GM12891 (cell line): Measurements from ENCODE around the gene NSL1. TPM values are rescaled to one million over a fixed set of nuclear protein-coding genes. Genes with fewer than 3 reads are reported as not detected.
A peak's percentile ranks its signal among the peaks of the same experiment; 100 is the strongest.
"Not testable (repeated sequence)": the region's sequence is repeated elsewhere in the genome, so short reads cannot be mapped to it uniquely, and the experiment has no call there.

ENCODE experiments used
- DNase-seq: peaks from one replicate; pipeline ENCODE4 v3.0.0; 2011; ENCODE audit warnings: low spot score; ENCODE audit not compliant: insufficient read length
- FAIRE-seq: peaks from 2 replicates; lab custom pipeline; 2011; peaks lifted over from hg19 to GRCh38; lab: Jason Lieb, UNC
- PAX5 ChIP-seq: IDR thresholded peaks from 2 replicates; pipeline ENCODE4 v1.6.1; 2011; ENCODE audit warnings: low read length, moderate library complexity, mild to moderate bottlenecking; ENCODE audit not compliant: insufficient read depth, severe bottlenecking
- POLR2A ChIP-seq: IDR thresholded peaks from 2 replicates; pipeline ENCODE4 v1.6.1; 2011; ENCODE audit warnings: low read depth, low read length, control low read depth
- POLR2AphosphoS5 ChIP-seq: IDR thresholded peaks from 2 replicates; pipeline ENCODE4 v1.6.1; 2011; ENCODE audit warnings: low read depth, low read length, control low read depth
- POU2F2 ChIP-seq: IDR thresholded peaks from 2 replicates; pipeline ENCODE4 v1.6.1; 2011; ENCODE audit warnings: low read depth, mild to moderate bottlenecking, control low read depth, low read length, moderate library complexity
- SPI1 ChIP-seq: IDR thresholded peaks from 2 replicates; pipeline ENCODE4 v1.6.1; 2011; ENCODE audit warnings: low read depth, low read length, control low read depth
- TAF1 ChIP-seq: IDR thresholded peaks from 2 replicates; pipeline ENCODE4 v1.6.1; 2011; ENCODE audit warnings: low read depth, low read length, control low read depth
- polyA plus RNA-seq: library from polyadenylated mRNA; unstranded; fragments of >200 nt; gene quantifications from one replicate; pipeline ENCODE4 v1.2.1, GENCODE V29; 2012; ENCODE audit warnings: low read depth, missing spikeins, inconsistent platforms; ENCODE audit not compliant: missing spikeins

Gene NSL1, protein sequence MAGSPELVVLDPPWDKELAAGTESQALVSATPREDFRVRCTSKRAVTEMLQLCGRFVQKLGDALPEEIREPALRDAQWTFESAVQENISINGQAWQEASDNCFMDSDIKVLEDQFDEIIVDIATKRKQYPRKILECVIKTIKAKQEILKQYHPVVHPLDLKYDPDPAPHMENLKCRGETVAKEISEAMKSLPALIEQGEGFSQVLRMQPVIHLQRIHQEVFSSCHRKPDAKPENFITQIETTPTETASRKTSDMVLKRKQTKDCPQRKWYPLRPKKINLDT
- 20.4 TPM for polyA plus RNA-seq

- TF ChIP-seq POLR2AphosphoS5 (peak; percentile 80), PAX5 (peak; percentile 55), TAF1 (peak; percentile 98), POU2F2 (peak; percentile 80), POLR2A (peak; percentile 89), SPI1 (no peak)
- peak; percentile 93 for FAIRE-seq
- DNase-seq, result peak; percentile 47
Observed at GRCh38 chr1:212791676-212792395, at the start of gene NSL1, which contains the start of gene TATDN3. Gene NSL1 (minus strand): TSS chr1:212791777. CDS start chr1:212791763, 14 bp downstream. Gene TATDN3 (plus strand): TSS chr1:212791894. CDS start chr1:212791922, 28 bp downstream.

DNA sequence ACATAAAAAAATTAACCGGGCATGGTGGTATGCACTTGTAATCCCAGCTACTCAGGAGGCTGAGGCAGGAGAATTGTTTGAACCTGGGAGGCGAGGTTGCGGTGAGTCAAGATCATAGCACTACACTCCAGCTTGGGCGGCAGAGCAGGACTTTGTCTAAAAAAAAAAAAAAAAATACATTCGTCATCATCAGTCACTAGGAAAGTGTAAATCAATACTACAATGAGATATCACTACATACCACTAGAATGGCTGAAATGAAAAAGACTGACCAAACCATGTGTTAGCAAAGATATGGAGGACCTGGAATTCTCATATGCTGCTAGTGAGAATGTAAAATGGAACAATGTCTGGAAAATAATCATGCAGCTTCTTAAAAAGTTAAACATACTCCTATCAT lies 46.6 kb upstream of the NSL1 start:
- TF ChIP-seq SPI1 (no peak), POU2F2 (no peak), POLR2A (no peak), PAX5 (no peak), POLR2AphosphoS5 (no peak), TAF1 (no peak)
- FAIRE-seq, result no peak

DNA sequence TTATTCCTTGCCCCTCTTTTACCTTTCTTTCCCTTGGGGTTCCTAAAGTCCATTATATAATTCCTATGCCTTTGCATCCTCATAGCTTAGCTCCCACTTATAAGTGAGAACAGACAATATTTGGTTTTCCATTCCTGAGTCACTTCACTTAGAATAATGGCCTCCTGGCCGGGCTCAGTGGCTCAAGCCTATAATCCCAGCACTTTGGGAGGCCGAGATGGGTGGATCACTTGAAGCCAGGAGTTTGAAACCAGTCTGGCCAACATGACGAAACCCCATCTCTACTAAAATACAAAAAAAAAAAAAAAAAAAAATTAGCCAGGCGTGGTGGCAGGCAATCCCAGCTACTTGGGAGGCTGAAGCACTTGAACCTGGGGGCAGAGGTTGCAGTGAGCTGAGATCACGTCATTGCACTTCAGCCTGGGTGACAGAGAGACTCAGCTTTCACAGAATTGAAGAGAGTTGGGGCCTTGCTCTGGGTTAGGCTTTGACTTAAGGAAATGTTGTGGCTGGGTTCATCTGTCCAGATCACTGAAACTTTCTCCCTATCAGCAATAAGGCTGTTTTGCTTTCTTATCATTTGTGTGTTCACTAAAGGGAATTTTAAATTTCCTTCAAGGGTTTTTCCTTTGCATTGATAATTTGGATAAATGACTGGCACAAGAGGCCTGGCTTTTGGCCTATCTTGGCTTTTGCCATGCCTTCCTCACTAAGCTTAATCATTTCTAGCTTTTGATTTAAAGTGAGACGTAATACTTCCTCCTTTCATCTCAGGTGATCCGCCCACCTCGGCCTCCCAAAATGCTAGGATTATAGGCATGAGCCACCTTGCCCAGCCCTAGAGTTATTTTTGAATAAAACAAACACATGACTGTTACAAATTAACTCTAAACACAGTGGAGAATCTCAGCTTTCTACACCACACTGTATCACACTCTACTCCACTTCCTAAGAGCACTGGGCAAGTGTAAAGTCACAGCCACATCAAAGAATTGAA lies 41.9 kb upstream of the NSL1 start:
- FAIRE-seq, result peak; percentile 43
- DNase-seq, result not testable (repeated sequence)
- TF ChIP-seq SPI1, result peak; percentile 1; the same call in 1 of the 2 replicates

More for the DNA sequence above, 46.6 kb upstream of the NSL1 start:
- DNase-seq, result no peak

DNA sequence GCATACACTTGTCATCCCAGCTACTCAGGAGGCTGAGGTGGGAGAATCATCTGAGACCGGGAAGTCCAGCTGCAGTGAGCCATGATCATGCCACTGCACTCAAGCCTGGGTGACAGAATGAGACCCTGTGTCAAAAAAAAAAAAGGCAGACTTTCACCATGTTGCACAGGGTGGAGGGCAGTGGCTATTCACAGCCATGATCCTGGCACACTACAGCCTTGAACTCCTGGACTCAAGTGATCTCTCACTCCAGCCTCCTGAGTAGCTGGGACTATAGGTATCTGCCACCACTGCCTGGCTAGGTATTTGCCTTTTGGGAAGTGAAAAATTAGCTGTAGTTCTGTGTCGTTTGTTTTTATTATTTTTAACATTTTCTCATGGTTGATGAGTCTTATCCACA lies 36.8 kb upstream of the NSL1 start:
- FAIRE-seq (no peak), DNase-seq (no peak)
- TF ChIP-seq PAX5 (no peak), POLR2AphosphoS5 (no peak), POLR2A (no peak), SPI1 (no peak), POU2F2 (no peak), TAF1 (no peak)

DNA sequence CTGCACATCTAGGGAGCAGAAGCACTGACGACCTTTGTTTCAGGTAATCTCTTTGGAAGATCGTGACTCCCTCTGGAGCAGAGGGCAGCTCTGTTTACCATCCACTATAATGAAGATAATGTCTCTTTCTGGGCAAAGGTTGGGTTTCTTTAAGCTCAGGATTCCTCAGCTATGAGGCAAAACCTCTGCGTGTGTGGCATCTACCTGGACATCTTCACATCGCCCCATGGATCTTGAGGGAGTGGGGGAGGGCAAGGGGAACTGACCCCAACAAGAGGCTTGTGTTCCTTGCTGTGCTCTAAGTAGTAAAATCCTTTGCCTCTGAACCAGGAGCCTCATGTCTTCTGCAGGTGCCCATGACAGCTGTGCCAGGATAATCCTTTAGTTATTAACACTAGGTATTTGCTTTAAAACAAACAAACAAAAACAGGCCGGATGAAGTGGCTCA lies 36.3 kb upstream of the NSL1 start:
- FAIRE-seq (no peak), DNase-seq (no peak)
- TF ChIP-seq TAF1 (no peak), POLR2AphosphoS5 (no peak), PAX5 (no peak), SPI1 (no peak), POU2F2 (no peak), POLR2A (no peak)

DNA sequence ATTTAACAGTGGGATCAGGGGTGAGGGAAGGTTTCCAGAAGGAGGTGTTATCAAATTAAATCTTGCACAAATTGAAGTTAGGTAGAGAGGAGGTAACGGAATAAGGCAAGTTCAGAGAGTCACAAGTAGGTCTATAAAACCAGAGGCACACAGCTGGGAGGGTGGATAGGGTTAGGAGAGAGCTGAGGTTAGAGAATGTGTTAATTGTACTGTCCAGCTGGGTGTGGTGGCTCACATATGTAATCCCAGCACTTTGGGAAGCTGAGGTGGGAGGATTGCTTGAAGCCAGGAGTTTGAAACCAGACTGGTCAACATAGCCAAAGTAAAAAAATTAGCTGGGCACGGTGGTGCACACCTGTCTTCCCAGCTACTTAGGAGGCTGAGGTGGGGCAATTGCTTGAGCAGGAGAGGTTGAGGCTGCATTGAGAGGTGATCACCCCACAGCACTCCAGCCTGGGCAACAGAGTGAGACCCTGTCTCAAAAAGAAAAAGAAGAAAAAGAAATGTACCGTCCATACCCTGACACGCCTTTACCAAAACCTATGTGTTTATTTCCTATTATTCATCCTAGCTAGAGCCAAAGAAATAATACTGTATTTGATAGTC lies 35.7 kb upstream of the NSL1 start:
- no peak for FAIRE-seq

GRCh38 chr1:212825798-212826452 lies 34.3 kb upstream of the NSL1 start:
- TF ChIP-seq TAF1 (no peak), PAX5 (no peak), POLR2AphosphoS5 (no peak), POU2F2 (no peak), SPI1 (no peak), POLR2A (no peak)
- FAIRE-seq, result no peak
- no peak for DNase-seq

More for the DNA sequence above, 35.7 kb upstream of the NSL1 start:
- no peak for DNase-seq
- TF ChIP-seq SPI1, result no peak
- no peak for TF ChIP-seq POU2F2
- TF ChIP-seq PAX5, result no peak

DNA sequence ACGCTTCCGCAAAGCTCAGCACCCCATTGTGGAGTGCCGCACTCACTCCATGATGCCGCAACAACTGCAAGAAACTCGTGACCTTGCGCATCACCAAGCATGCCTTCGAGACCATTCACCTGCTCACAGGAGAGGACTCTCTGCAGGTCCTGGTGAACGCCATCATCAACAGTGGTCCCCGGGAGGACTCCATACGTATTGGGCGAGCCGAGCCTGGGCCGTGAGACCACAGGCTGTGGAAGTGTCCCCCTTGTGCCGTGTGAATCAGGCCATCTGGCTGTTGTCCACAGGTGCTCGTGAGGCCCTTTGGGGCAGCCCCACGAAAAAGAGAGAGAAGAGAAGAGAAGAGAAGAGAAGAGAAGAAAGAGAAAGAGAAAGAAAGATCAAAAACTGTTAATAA lies 32.6 kb upstream of the NSL1 start:
- FAIRE-seq (no peak), DNase-seq (no peak)
- TF ChIP-seq POLR2AphosphoS5, result no peak

DNA sequence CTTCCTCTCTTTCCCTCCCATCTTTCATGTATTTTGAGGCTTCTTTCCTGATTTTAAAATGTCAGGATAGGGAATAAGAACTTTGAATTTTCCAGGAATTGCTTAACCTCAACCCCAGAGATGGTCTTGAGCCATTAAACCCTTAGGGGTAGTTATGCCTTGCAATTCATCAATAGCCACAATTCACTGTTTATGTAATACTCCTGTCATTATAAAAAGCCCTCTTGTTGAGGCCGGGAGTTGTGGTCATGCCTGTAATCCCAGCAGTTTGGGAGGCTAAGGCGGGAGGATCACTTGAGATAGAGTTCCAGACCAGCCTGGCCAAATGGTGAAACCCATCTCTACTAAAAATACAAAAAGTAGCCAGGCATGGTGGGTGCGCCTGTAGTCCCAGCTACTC lies 31.4 kb upstream of the NSL1 start:
- no peak for TF ChIP-seq TAF1
- no peak for TF ChIP-seq POU2F2
- no peak for FAIRE-seq
- no peak for DNase-seq
